Central memory CD4-positive, alpha-beta T cell (primary cell): ENCODE measurements around the gene GSE1.
"Not testable (repeated sequence)": the region's sequence is repeated elsewhere in the genome, so short reads cannot be mapped to it uniquely, and the experiment has no call there.

Experiments
- DNase-seq: peaks from one replicate; pipeline ENCODE4 v3.0.0; 2022

Gene GSE1

GRCh38 chr16:85592277-85592676, 20.8 kb upstream of the GSE1 start:
- DNase-seq = not testable (repeated sequence)

DNA sequence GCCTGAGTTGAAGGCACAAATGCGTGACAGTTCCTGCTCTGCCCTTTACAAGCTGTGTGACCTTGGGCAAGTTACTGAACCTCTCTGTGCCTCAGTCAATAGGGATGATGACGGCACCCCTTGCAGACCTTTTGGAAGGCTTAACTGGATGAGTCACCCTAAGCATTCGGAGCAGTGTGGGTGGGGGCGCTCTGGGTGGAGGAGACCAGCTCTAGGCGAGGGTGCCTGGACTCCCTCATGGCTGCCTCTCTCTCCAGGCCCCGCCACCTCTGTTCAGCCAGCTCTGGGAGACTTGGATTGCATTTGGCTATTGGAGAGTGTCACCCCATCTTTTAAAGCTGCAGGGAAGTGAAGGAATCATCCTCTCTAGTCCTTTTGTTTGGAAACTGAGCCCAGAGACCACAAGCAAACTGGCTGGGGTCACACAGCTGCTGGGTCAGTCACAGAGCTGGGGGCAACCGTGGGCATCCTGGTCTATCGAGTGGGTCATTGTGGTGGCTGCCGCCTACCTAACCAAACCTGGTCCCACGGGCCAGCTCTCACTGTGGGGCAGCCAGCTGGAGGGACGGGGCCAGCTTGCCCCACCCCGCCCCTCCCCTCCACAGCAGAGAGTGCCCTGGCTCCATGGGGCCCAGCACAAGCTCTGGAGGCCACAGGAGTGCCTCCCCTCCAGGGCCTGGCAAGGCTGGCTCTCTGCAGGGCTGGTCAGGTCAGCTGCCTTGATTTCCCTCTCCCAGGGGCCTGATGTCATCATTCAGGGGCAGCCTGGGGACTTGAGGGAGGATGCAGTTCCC, 20.2 kb upstream of the GSE1 start:
- DNase-seq = no peak

- DNase-seq = no peak
Measured at GRCh38 chr16:85593494-85594221, 19.5 kb upstream of the GSE1 start.

DNA sequence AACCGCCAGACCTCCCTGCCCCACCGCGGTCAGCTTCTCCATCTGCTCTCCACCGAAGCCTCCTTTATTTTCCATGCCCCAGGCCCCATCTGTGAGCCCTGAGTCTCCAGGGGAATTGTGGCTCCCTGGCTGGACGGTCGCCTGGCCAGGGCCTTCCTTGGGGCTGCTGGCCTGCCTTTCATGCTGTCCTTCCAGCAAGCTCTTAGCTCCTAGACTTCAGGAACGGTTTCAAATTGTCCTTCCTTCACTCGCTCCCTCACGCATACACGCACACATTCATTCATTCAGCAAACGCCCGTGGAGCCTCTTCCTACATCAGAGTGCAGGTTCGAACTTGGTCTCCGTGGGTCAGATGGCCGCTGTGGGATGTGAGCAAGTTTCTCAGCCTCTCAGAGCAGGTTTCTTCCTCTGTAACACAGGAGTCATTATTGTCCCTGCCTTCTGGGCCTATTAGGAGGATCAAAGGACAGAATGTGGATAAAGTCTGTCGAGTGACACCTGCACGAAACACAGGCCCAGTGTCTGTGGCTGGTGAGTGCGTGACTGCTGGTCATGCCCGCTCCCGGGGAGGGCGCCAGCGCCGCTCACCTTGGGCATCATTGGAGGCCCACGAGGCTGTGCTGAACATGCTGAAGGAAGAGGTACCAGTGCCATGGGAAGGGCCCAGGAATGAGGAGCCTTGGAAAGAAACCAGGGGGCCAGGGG, 18.7 kb upstream of the GSE1 start:
- no peak for DNase-seq

- DNase-seq = no peak
Measured at GRCh38 chr16:85594978-85595661, 18.0 kb upstream of the GSE1 start.

DNA sequence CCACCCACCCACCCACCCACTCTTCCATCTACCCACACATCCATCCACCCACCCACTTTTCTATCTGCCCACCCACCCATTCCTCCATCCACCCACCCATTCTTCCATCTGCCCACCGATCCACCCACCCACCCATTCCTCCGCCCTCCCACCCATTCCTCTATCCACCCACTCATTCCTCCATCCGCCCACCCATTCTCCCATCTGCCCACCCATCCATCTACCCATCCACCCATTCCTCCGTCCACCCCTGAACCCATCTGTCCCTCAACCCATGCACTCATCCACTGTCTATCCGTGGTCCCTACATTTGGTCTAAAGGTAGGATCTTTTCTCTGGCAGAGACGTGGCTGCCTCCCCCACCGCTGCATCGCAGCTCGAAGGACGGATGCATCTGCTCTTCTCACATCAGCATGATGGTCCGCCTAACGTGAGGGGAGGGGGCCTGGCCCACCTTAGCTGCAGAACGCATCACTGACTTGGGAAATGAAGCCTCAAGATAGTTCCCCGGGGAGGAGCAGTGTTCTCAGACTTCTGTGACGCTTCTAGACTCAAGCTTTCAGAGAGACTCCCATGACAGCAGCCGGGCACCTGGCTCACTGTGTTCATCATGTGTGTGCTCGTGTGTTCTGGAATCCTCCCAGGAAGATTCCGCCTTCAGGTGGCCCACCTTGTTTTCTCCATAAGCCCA, 17.2 kb upstream of the GSE1 start:
- no peak for DNase-seq

GRCh38 chr16:85598141-85598540, 15.0 kb upstream of the GSE1 start:
- no peak for DNase-seq

- no peak for DNase-seq
Measured at GRCh38 chr16:85600078-85600477, 13.0 kb upstream of the GSE1 start.

DNA sequence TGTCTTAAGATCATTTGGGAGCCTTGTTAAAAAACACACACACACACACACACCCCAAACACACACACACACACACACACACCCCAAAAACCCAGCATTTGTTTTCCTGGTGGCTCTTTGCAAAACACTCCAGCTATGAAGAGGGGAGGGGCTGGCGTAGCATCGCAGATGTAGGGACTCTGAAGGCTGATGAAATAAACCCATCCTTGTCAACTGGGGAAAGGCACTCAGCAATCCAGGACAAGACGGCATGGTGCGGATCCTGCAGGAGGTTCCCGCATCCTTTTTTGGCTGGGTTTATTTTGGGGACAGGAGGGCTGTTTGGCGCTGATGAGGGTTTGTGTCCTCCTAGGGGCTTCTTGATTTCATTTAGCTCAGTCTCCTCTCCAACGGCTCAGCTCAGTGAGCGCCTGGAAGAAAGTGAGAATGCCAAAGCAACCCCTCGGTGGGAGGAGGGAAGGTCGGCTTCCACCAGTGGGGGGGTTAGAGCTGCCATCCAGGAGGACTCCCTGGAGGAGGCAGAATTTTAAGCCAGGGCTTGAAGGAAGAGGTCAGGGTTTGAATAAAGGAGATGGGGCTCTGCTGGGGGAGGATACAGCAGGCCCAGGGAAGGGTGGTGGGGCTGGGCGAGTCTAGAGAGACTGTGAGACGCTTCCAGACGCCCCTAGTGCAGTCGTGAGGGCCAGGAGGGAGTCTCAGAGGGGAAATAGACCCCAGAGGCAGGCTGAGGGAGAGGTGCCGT, 12.4 kb upstream of the GSE1 start:
- DNase-seq = no peak

DNA sequence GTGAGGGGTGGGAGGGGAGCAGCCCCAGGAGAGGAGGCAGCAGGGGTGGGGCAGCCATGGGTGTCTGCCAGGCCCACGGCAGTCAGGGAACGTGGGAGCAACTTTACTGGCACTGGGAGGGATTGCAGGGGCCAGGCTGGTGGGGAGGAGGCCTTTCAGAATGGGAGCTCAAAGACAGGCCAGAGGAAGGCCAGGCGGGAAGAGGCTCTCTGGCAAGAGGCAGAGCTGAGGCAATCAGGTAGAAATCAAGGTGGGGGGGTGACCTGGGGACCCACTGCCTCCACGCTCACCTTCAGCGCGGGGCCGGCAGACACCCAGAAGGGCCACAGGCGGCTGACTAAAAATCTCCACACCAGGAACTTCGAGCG, 11.9 kb upstream of the GSE1 start:
- DNase-seq = no peak

DNA sequence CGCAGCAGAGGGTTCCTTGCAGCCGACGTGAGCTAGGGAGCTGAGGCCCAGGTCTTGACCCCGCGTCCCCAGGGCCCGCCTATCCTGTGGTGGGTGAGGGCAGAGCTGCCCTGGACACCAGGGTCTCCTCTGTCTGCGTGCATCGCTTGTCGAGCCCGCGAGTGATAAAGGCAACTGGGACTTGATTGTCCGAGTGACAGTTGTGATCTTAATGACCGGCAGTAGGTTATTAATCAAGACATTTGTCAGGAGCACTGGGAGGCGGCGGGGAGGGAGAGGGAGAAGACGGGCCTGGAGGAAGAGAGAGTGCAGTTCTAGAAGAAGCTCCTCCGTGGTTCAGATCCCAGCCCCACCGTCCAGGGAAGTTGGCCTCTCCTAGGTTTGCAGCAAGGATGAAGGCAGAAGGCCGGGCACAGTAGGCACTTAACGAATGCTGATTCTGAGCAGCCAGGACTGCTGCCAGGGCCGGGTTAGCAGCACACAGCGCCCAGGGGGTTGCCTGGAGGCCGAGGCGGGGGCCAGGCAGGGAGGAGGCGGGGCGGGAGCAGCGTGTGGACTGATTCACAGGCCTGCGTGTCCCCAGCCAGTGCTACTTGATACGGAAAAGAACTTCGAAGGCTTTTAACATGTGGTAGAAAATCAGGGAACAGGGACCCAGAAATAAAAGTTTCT, 11.3 kb upstream of the GSE1 start:
- DNase-seq = no peak

GRCh38 chr16:85602402-85603202, 10.5 kb upstream of the GSE1 start:
- DNase-seq = no peak

GRCh38 chr16:85603203-85603755, 9.8 kb upstream of the GSE1 start:
- no peak for DNase-seq

- DNase-seq = no peak
Measured at GRCh38 chr16:85604145-85604705, 8.9 kb upstream of the GSE1 start.

- no peak for DNase-seq
Measured at GRCh38 chr16:85605051-85605911, 7.8 kb upstream of the GSE1 start.

DNA sequence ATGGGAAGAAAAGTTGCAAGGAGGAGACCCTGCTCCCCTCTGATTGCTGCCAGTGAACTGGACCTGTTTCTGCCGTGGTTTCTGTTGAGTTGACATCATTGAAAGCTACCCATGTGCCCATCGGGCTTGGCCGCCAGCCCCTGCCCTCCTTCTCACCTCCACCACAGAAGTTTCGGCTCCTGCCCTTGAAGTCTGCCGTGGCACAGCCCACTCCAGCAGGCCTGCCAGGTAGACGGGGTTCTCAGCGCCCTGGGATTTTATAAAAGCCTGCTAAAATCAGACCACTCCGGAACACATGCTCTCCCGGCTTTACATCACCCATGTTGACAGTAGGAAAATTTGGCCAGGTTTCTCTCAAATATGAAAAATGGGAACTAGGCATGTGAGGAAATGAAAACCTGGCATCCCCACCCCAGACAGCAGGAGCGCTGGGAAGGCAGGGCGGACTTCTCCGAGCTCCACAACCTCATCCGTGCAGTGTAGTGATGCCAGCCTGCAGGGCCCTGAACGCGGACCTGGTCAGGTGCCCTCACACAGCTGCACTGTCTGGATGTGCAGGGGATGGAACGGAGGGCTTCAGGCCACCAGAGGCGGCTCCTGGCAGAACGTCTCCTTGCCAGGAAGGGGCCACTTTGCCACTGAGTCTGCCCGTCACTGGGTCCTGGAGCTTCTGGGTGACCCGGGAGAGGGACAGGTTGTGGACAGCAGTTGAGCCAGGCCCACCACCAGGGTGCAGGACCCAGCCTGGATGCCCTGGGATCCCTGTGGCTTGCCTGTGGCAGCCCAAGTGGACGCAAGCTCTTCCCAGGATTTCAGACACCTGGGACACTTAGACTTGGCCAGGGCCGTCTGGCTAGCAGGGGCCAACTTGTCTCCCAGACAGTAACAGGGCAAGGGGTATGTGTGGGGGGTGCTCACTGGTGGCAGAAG, 6.9 kb upstream of the GSE1 start:
- no peak for DNase-seq

DNA sequence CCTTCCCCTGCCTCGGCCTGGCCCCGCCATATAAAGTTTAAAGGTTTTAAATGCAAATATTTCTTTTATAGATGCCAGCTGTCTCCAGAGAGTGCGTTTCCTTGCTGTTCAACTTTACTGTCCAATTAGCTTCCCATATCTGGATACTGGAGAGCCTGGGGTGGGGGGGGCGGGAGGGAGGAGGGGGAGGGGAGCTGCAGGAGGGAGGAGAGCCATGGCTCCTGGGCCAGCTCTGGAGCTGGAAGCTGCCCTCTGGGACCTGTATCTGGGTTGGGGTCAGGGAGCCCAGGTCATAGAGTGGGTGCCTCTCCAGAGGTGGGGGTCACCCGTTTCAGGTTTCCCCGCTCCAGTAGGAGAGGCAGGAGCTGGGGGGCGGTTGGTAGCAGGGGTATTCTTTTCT, 6.2 kb upstream of the GSE1 start:
- DNase-seq = no peak
